ENCODE data around the gene KCND2. TPM values are rescaled to one million over a fixed set of nuclear protein-coding genes. Genes with fewer than 3 reads are reported as not detected.

Gene KCND2
- total and polyA plus RNA-seq, 3 donors from 2014 or later = 3.8 to 6.1 (median 5.1) TPM

DNA sequence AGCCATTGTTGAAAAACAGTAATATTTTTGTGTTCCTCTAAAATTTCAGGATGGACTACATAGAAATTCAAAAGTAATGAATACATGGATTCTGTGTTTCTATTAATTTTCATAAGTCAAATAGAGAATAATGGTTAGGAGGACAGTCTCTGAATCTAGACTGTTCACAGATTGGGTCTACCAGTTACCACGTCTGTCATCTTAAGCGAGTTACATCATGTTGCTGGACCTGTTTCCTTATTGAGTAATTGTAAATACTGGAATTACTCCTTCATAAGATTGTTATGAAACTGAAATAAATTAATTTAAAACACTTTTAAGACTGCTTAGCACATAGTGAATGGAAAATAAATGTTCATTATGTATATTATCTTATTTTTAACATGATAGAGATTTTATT lies 172.3 kb downstream of the KCND2 start:
- intact Hi-C loops (cut with DNase I; ENCODE audit: low total_unique reads) = no loop called here
- Histone ChIP-seq H3K9me3 (no peaks in the 10 kb centered on the region), H3K4me1 (no peaks in the 10 kb centered on the region), H3K27ac (no peak overlapping the region), H3K36me3 (ENCODE audit: low read depth, missing control alignments) (no peaks in the 10 kb centered on the region), H3K4me3 (no peak overlapping the region), H3K27me3 (no peaks in the 10 kb centered on the region)
- no peak for DNase-seq
- TF ChIP-seq POLR2A (IDR thresholded peaks at IDR 0.05) = no peak
- TF ChIP-seq, protein P1, sequence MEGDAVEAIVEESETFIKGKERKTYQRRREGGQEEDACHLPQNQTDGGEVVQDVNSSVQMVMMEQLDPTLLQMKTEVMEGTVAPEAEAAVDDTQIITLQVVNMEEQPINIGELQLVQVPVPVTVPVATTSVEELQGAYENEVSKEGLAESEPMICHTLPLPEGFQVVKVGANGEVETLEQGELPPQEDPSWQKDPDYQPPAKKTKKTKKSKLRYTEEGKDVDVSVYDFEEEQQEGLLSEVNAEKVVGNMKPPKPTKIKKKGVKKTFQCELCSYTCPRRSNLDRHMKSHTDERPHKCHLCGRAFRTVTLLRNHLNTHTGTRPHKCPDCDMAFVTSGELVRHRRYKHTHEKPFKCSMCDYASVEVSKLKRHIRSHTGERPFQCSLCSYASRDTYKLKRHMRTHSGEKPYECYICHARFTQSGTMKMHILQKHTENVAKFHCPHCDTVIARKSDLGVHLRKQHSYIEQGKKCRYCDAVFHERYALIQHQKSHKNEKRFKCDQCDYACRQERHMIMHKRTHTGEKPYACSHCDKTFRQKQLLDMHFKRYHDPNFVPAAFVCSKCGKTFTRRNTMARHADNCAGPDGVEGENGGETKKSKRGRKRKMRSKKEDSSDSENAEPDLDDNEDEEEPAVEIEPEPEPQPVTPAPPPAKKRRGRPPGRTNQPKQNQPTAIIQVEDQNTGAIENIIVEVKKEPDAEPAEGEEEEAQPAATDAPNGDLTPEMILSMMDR (IDR thresholded peaks at IDR 0.05) = no peak
- WGBS, 2 donors = 91% methylated on average over 2 of the region's 2 CpGs

DNA sequence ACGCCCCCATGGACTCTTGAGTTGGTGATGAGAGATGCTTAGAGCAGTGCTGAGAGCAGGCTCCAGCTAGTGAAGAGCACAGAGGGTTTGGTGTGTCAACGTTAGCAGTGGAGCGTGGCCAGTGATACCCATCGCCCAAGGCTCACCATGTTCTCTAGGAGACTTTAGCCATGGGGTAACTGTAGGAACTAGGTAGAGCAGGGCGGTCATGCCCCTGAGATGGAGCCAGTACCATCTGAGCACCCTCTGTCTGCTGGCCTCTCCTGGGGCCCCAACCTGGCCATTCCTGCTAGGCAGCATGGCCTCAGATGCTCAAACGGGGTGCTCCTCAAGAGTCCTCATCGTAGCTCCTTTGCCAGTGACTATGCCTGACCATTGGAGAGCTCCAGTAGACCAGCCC lies 179.7 kb downstream of the KCND2 start:
- Histone ChIP-seq H3K36me3 (ENCODE audit: low read depth, missing control alignments) (no peaks in the 10 kb centered on the region), H3K27me3 (no peaks in the 10 kb centered on the region), H3K4me3 (no peak overlapping the region), H3K9me3 (no peaks in the 10 kb centered on the region), H3K27ac (no peak overlapping the region), H3K4me1 (no peaks in the 10 kb centered on the region)
- TF ChIP-seq, protein P1 (IDR thresholded peaks at IDR 0.05) = no peak
- no peak for TF ChIP-seq POLR2A (IDR thresholded peaks at IDR 0.05)
- 82 to 87% methylated on average over 4 to 7 of the region's 7 CpGs for WGBS, 2 donors
- DNase-seq = no peak
- intact Hi-C loops (cut with DNase I; ENCODE audit: low total_unique reads) = no loop called here

DNA sequence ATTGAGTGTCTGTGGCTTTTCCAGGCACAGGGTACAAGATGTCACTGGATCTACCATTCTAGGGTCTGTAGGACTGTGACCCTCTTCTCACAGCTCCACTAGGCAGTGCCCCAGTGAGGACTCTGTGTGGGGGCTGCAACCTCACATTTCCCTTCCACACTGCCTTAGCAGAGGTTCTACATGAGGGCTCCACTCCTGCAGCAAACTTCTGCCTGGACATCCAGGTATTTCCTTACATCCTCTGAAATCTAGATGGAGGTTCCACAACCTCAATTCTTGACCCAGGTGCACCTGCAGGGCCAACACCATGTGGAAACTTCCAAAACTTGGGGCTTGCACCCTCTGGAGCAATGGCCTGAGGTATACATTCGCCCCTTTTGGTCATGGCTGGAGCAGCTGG lies 183.7 kb downstream of the KCND2 start:
- Histone ChIP-seq H3K9me3 (no peaks in the 10 kb centered on the region), H3K4me1 (no peaks in the 10 kb centered on the region), H3K4me3 (no peak overlapping the region), H3K36me3 (ENCODE audit: low read depth, missing control alignments) (no peaks in the 10 kb centered on the region), H3K27ac (no peak overlapping the region), H3K27me3 (no peaks in the 10 kb centered on the region)
- intact Hi-C loops (cut with DNase I; ENCODE audit: low total_unique reads) = no loop called here
- DNase-seq = no peak
- 100% methylated on average over 1 of the region's 1 CpG for WGBS, 2 donors
- TF ChIP-seq, protein P1 (IDR thresholded peaks at IDR 0.05) = no peak
- no peak for TF ChIP-seq POLR2A (IDR thresholded peaks at IDR 0.05)

DNA sequence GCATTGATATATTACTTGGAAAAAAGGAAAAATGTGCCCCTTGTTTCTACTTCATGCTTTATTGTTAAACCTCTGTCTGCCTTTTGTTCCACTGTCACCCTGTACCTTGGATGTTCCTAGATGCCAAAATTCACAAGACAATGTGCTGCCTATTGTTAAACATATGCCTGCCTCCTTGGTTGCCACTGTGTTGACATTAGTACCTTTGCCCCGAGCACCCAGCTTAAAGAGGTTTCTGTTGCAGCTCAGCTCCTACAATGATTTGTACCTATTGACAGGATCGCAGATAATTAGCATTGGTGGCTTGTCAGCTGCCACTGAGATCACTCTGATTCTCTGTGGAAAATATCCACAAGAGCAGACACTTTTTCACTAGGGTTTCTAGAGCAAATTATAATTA lies 188.0 kb downstream of the KCND2 start:
- no peaks in the 10 kb centered on the region for H3K9me3 ChIP-seq
- no peaks in the 10 kb centered on the region for H3K27me3 ChIP-seq
- no peak for DNase-seq
- 67 to 79% methylated on average over 2 of the region's 2 CpGs for WGBS, 2 donors
- H3K36me3 ChIP-seq (ENCODE audit: low read depth, missing control alignments) = no peaks in the 10 kb centered on the region
- H3K4me3 ChIP-seq = no peak overlapping the region
- intact Hi-C loops (cut with DNase I; ENCODE audit: low total_unique reads) = no loop called here
- TF ChIP-seq, protein P1 (IDR thresholded peaks at IDR 0.05) = no peak
- TF ChIP-seq POLR2A (IDR thresholded peaks at IDR 0.05) = no peak
- no peak overlapping the region for H3K27ac ChIP-seq
- H3K4me1 ChIP-seq = no peaks in the 10 kb centered on the region

DNA sequence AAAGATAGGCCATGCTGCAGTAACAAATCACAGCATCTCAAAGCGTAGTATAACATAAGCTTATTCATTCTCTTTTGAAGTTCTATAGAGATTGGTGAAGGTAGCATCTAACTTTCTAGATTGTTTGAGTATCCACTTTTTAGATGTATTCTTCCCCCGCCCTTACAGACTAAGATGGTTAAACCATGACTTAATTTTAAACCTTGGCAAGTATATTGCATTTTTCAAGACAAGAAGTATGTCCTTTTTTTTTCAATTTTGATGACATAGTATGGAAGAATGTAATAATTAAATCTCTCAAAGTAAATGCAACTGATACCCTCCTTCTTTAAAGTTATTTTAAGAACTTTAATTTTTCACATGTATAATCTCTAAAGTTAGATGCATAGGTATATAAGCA lies 190.0 kb downstream of the KCND2 start:
- 83 to 94% methylated on average over 2 of the region's 2 CpGs for WGBS, 2 donors
- no peak for DNase-seq

More for the DNA sequence above, 190.0 kb downstream of the KCND2 start:
- Histone ChIP-seq H3K27ac (no peak overlapping the region), H3K4me1 (no peaks in the 10 kb centered on the region), H3K9me3 (no peaks in the 10 kb centered on the region), H3K27me3 (no peaks in the 10 kb centered on the region), H3K4me3 (no peak overlapping the region), H3K36me3 (ENCODE audit: low read depth, missing control alignments) (no peaks in the 10 kb centered on the region)
- intact Hi-C loops (cut with DNase I; ENCODE audit: low total_unique reads) = no loop called here
- no peak for TF ChIP-seq POLR2A (IDR thresholded peaks at IDR 0.05)
- TF ChIP-seq, protein P1 (IDR thresholded peaks at IDR 0.05) = no peak

Data from testis (tissue), 3 donors.